SK-N-SH (cell line): Measurements from ENCODE around the gene RTP2. TPM values are rescaled to one million over a fixed set of nuclear protein-coding genes. Genes with fewer than 3 reads are reported as not detected.

ENCODE experiments used
- CTCF ChIA-PET: fragments of 300-600, 350-600 bp; formaldehyde crosslinking; extraction: SDS; loops from one replicate; lab custom pipeline; 2021; lab: Yijun Ruan, JAX
- POLR2A ChIA-PET: fragments of 350-600 bp; sonication (Branson Sonifier 250); formaldehyde crosslinking; extraction: SDS; loops from one replicate; lab custom pipeline; 2020; ENCODE audit warnings: antibody characterized with exemption, inconsistent platforms; lab: Yijun Ruan, JAX
- DNase-seq: peaks from one replicate; pipeline ENCODE4 v3.0.0; 2012
- H2AFZ ChIP-seq: fragments of 200-600 bp; sonication (generic); 2 replicates; pipeline ENCODE4 v1.8.1; 2016; ENCODE audit warnings: antibody characterized with exemption, mild to moderate bottlenecking, low read depth
- H3F3A ChIP-seq: fragments of 200-600 bp; sonication (generic); replicated peaks from 2 replicates; pipeline ENCODE3; 2016; ENCODE audit warnings: antibody characterized with exemption, mild to moderate bottlenecking; ENCODE audit not compliant: insufficient read depth
- H3K27ac ChIP-seq, 2 experiments: fragments of 200-500 bp in 1 of 2; fragments of 200-600 bp in 1 of 2; sonication (Bioruptor generic) in 1 of 2; sonication (generic), shearing (Covaris generic) in 1 of 2; 2 replicates each; pipeline versions ENCODE4 v1.5.1 to v1.6.1; 2014 to 2016; ENCODE audit warnings: low read depth in 2 of 2, inconsistent platforms in 1 of 2, low read length in 1 of 2, mild to moderate bottlenecking in 1 of 2, mixed read lengths in 1 of 2
- H3K27me3 ChIP-seq: fragments of 200-600 bp; sonication (generic), shearing (Covaris generic); 2 replicates; pipeline ENCODE4 v1.6.1; 2016; ENCODE audit warnings: mixed run types; ENCODE audit not compliant: insufficient read depth
- H3K36me3 ChIP-seq, 2 experiments: fragments of 200-500 bp in 1 of 2; fragments of 200-600 bp in 1 of 2; sonication (Bioruptor generic) in 1 of 2; sonication (generic) in 1 of 2; replicated peaks in 1 of 2; 2 replicates each; pipeline versions ENCODE3 to v1.5.1; 2014 to 2016; ENCODE audit warnings: low read length in 1 of 2, mild to moderate bottlenecking in 1 of 2; ENCODE audit not compliant: insufficient read depth in 2 of 2, control insufficient read depth in 1 of 2
- H3K4me1 ChIP-seq, 2 experiments: fragments of 200-500 bp in 1 of 2; fragments of 200-600 bp in 1 of 2; sonication (Bioruptor generic) in 1 of 2; sonication (generic), shearing (Covaris generic) in 1 of 2; 2 replicates each; pipeline versions ENCODE4 v1.5.1 to v1.6.1; 2014 to 2016; ENCODE audit warnings: low read depth in 1 of 2, low read length in 1 of 2, mixed run types in 1 of 2; ENCODE audit not compliant: insufficient read depth in 2 of 2, control insufficient read depth in 1 of 2
- H3K4me2 ChIP-seq: fragments of 200-600 bp; sonication (generic), shearing (Covaris generic); 2 replicates; pipeline ENCODE4 v1.6.1; 2017; ENCODE audit warnings: mixed run types
- H3K4me3 ChIP-seq, 2 experiments: fragments of 200-500 bp in 1 of 2; fragments of 200-600 bp in 1 of 2; sonication (Bioruptor generic) in 1 of 2; sonication (generic), shearing (Covaris generic) in 1 of 2; 2 replicates each; pipeline versions ENCODE4 v1.5.1 to v1.8.1; 2014 to 2016; ENCODE audit warnings: low read depth in 2 of 2, inconsistent platforms in 1 of 2, low read length in 1 of 2, mild to moderate bottlenecking in 1 of 2, mixed read lengths in 1 of 2, moderate library complexity in 1 of 2
- H3K79me2 ChIP-seq: fragments of 200-600 bp; sonication (generic); 2 replicates; pipeline ENCODE4 v1.8.1; 2017; ENCODE audit warnings: mild to moderate bottlenecking; ENCODE audit not compliant: insufficient read depth
- H3K9ac ChIP-seq: fragments of 200-600 bp; sonication (generic); 2 replicates; pipeline ENCODE4 v1.6.1; 2017; ENCODE audit warnings: mixed run types
- H3K9me2 ChIP-seq: fragments of 200-600 bp; sonication (generic); 2 replicates; pipeline ENCODE4 v1.6.1; 2017; ENCODE audit warnings: mixed run types
- H3K9me3 ChIP-seq: fragments of 200-600 bp; sonication (generic); 2 replicates; pipeline ENCODE4 v1.6.1; 2017; ENCODE audit warnings: mixed run types, mild to moderate bottlenecking, moderate library complexity
- H4K20me1 ChIP-seq: fragments of 200-600 bp; sonication (generic); 2 replicates; pipeline ENCODE4 v1.6.1; 2017; ENCODE audit warnings: mild to moderate bottlenecking, mixed run types; ENCODE audit not compliant: insufficient read depth
- CHD2 ChIP-seq: fragments of 150-350 bp; IDR thresholded peaks from 2 replicates; pipeline ENCODE4 v1.6.1; 2018; ENCODE audit warnings: low read length; ENCODE audit not compliant: partially characterized antibody
- ELF1 ChIP-seq: IDR thresholded peaks from 2 replicates; pipeline ENCODE4 v1.4.0; 2012
- FOXM1 ChIP-seq: IDR thresholded peaks from 2 replicates; pipeline ENCODE4 v1.4.0; 2012; ENCODE audit warnings: low read depth, mild to moderate bottlenecking
- GABPA ChIP-seq: IDR thresholded peaks from 2 replicates; pipeline ENCODE4 v1.4.0; 2012; ENCODE audit warnings: low read depth, mild to moderate bottlenecking
- JUND ChIP-seq: IDR thresholded peaks from 2 replicates; pipeline ENCODE4 v1.4.0; 2012
- MEF2A ChIP-seq: IDR thresholded peaks from 2 replicates; pipeline ENCODE4 v1.4.0; 2012; ENCODE audit warnings: low read depth, borderline replicate concordance
- MXI1 ChIP-seq: IDR thresholded peaks from 2 replicates; pipeline ENCODE4 v1.6.1; 2012; ENCODE audit warnings: mild to moderate bottlenecking, low read depth, low read length, improper control_type of control experiment
- NFIC ChIP-seq: IDR thresholded peaks from 2 replicates; pipeline ENCODE4 v1.4.0; 2012; ENCODE audit warnings: borderline replicate concordance
- NRF1 ChIP-seq: IDR thresholded peaks from 2 replicates; pipeline ENCODE4 v1.6.1; 2012; ENCODE audit warnings: low read depth, mild to moderate bottlenecking, low read length
- POLR2AphosphoS5 ChIP-seq: IDR thresholded peaks from 2 replicates; pipeline ENCODE4 v1.6.1; 2012; ENCODE audit warnings: low read depth, low read length
- RCOR1 ChIP-seq: fragments of 150-350 bp; IDR thresholded peaks from 2 replicates; pipeline ENCODE4 v1.6.1; 2017; ENCODE audit warnings: antibody characterized with exemption, low read length
- RXRA ChIP-seq: IDR thresholded peaks from 2 replicates; pipeline ENCODE4 v1.4.0; 2012; ENCODE audit warnings: low read depth, mild to moderate bottlenecking, borderline replicate concordance
- SIN3A ChIP-seq: IDR thresholded peaks from 2 replicates; pipeline ENCODE4 v1.6.1; 2012; ENCODE audit warnings: low read depth, mild to moderate bottlenecking, low read length, moderate library complexity, borderline replicate concordance
- TAF1 ChIP-seq: IDR thresholded peaks from 2 replicates; pipeline ENCODE4 v1.6.1; 2012; ENCODE audit warnings: low read depth, mild to moderate bottlenecking, low read length, moderate library complexity, borderline replicate concordance
- TCF12 ChIP-seq: IDR thresholded peaks from 2 replicates; pipeline ENCODE4 v1.4.0; 2012
- WGBS: methylation state at CpG from one replicate; pipeline ENCODE4 v1.1.6; 2017; ENCODE audit warnings: low lambda C conversion rate; 5-methylcytosine and 5-hydroxymethylcytosine counted together
- polyA plus RNA-seq, 3 experiments: library from polyadenylated mRNA; depleted of rRNA; stranded (reverse); fragments of >200 nt; gene quantifications; 2 replicates each; pipeline ENCODE4 v1.2.3, GENCODE V29; 2012
- TF ChIP-seq, protein P1 (sequence below): IDR thresholded peaks from 2 replicates; pipeline ENCODE4 v1.6.1; 2012; ENCODE audit warnings: mild to moderate bottlenecking, low read depth, low read length, moderate library complexity
- TF ChIP-seq, protein P2 (sequence below): IDR thresholded peaks from 2 replicates; pipeline ENCODE4 v1.4.0; 2012; ENCODE audit warnings: low read depth, borderline replicate concordance
- TF ChIP-seq, protein P3 (sequence below): fragments of 150-350 bp; IDR thresholded peaks from 2 replicates; pipeline ENCODE4 v1.6.1; 2017; ENCODE audit warnings: antibody characterized with exemption, low read length, low read depth, borderline replicate concordance

The RTP2 gene
- polyA plus RNA-seq, 1 of the 3 experiments (the other 2 are of a cell fraction): 0.07 TPM

DNA sequence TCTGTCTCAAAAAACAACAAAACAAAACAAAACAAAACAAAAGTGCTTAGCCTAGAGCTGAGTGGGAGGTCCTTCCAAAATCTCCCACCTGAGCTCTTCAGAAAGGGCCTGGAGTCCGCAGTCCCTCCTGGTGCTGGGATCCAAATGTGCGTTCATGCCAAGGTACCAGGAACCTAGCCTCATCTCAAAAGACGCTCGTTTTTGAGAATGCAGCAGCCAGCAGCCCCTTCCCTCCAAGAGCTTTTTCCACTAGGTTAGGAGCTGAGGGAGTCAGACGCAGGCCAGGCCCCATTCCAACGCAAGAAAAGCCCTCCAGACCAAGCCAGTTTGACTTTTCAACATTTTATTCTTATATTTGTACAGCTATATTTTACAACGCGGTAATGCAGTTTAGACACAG is 18.7 kb upstream of the RTP2 start:
- Histone ChIP-seq H3K36me3 (peaks cover 38 to 42% of the 10 kb centered on the region in 2 experiments), H4K20me1 (no peaks in the 10 kb centered on the region), H3F3A (no peaks in the 10 kb centered on the region), H3K4me2 (no peak overlapping the region), H2AFZ (no peak overlapping the region), H3K27ac (no peak overlapping the region), H3K4me3 (no peak overlapping the region), H3K9me2 (no peaks in the 10 kb centered on the region), H3K9ac (no peak overlapping the region), H3K4me1 (no peaks in the 10 kb centered on the region; a peak in 1 of 4 replicates), H3K79me2 (no peaks in the 10 kb centered on the region), H3K9me3 (no peaks in the 10 kb centered on the region)
- DNase-seq: no peak
- POLR2A ChIA-PET: no interaction called here
- CTCF ChIA-PET: interaction anchor here (1.1 to 7.6 kb wide), 3 partner anchors 19 to 402 kb away, joined by 3 to 53 read pairs (median 11); partner anchors contain the start of gene BCL6
- no peak for TF ChIP-seq TAF1
- no peak for TF ChIP-seq MXI1
- TF ChIP-seq, protein P1, sequence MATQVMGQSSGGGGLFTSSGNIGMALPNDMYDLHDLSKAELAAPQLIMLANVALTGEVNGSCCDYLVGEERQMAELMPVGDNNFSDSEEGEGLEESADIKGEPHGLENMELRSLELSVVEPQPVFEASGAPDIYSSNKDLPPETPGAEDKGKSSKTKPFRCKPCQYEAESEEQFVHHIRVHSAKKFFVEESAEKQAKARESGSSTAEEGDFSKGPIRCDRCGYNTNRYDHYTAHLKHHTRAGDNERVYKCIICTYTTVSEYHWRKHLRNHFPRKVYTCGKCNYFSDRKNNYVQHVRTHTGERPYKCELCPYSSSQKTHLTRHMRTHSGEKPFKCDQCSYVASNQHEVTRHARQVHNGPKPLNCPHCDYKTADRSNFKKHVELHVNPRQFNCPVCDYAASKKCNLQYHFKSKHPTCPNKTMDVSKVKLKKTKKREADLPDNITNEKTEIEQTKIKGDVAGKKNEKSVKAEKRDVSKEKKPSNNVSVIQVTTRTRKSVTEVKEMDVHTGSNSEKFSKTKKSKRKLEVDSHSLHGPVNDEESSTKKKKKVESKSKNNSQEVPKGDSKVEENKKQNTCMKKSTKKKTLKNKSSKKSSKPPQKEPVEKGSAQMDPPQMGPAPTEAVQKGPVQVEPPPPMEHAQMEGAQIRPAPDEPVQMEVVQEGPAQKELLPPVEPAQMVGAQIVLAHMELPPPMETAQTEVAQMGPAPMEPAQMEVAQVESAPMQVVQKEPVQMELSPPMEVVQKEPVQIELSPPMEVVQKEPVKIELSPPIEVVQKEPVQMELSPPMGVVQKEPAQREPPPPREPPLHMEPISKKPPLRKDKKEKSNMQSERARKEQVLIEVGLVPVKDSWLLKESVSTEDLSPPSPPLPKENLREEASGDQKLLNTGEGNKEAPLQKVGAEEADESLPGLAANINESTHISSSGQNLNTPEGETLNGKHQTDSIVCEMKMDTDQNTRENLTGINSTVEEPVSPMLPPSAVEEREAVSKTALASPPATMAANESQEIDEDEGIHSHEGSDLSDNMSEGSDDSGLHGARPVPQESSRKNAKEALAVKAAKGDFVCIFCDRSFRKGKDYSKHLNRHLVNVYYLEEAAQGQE: no peak
- TF ChIP-seq NFIC: no peak
- TF ChIP-seq JUND: no peak
- TF ChIP-seq, protein P2, sequence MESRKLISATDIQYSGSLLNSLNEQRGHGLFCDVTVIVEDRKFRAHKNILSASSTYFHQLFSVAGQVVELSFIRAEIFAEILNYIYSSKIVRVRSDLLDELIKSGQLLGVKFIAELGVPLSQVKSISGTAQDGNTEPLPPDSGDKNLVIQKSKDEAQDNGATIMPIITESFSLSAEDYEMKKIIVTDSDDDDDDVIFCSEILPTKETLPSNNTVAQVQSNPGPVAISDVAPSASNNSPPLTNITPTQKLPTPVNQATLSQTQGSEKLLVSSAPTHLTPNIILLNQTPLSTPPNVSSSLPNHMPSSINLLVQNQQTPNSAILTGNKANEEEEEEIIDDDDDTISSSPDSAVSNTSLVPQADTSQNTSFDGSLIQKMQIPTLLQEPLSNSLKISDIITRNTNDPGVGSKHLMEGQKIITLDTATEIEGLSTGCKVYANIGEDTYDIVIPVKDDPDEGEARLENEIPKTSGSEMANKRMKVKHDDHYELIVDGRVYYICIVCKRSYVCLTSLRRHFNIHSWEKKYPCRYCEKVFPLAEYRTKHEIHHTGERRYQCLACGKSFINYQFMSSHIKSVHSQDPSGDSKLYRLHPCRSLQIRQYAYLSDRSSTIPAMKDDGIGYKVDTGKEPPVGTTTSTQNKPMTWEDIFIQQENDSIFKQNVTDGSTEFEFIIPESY: no peak
- TF ChIP-seq MEF2A: no peak
- no peak for TF ChIP-seq FOXM1
- no peak for TF ChIP-seq RXRA
- no peak for TF ChIP-seq CHD2
- TF ChIP-seq TCF12: no peak
- TF ChIP-seq NRF1: no peak
- no peak for TF ChIP-seq POLR2AphosphoS5
- TF ChIP-seq SIN3A: no peak
- TF ChIP-seq GABPA: no peak
- no peak for TF ChIP-seq RCOR1
- TF ChIP-seq, protein P3, sequence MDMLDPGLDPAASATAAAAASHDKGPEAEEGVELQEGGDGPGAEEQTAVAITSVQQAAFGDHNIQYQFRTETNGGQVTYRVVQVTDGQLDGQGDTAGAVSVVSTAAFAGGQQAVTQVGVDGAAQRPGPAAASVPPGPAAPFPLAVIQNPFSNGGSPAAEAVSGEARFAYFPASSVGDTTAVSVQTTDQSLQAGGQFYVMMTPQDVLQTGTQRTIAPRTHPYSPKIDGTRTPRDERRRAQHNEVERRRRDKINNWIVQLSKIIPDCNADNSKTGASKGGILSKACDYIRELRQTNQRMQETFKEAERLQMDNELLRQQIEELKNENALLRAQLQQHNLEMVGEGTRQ: no peak
- TF ChIP-seq ELF1: no peak
- TF ChIP-seq, all 33 proteins: peak for 0
- H3K27me3 ChIP-seq: no peaks in the 10 kb centered on the region
- 81% methylated on average over 8 of the region's 8 CpGs for WGBS
